KMS-11 (cell line): ENCODE data around the gene OAF.
"Not testable (repeated sequence)": the region's sequence is repeated elsewhere in the genome, so short reads cannot be mapped to it uniquely, and the experiment has no call there.

ENCODE experiments used
- H2AFZ ChIP-seq: fragments of 200-600 bp; sonication (generic); 2 replicates; pipeline ENCODE4 v1.6.1; 2016; ENCODE audit warnings: antibody characterized with exemption, mixed run types, low read depth
- H3K27ac ChIP-seq: fragments of 200-600 bp; sonication (generic); 2 replicates; pipeline ENCODE4 v1.6.1; 2016; ENCODE audit warnings: mild to moderate bottlenecking, mixed run types
- H3K27me3 ChIP-seq: fragments of 200-600 bp; sonication (generic); 2 replicates; pipeline ENCODE4 v1.6.1; 2017; ENCODE audit warnings: mild to moderate bottlenecking, low read depth, mixed run types, moderate library complexity; ENCODE audit not compliant: insufficient read depth
- H3K36me3 ChIP-seq: fragments of 200-600 bp; sonication (generic); 2 replicates; pipeline ENCODE4 v1.6.1; 2017; ENCODE audit warnings: mild to moderate bottlenecking, mixed run types; ENCODE audit not compliant: insufficient read depth
- H3K4me1 ChIP-seq: fragments of 200-600 bp; sonication (generic); 2 replicates; pipeline ENCODE4 v1.6.1; 2016; ENCODE audit warnings: mild to moderate bottlenecking, low read depth, mixed run types; ENCODE audit not compliant: poor library complexity, severe bottlenecking
- H3K4me2 ChIP-seq: fragments of 200-600 bp; sonication (generic); 2 replicates; pipeline ENCODE4 v1.7.0; 2016; ENCODE audit warnings: mild to moderate bottlenecking, mixed run types
- H3K4me3 ChIP-seq: fragments of 200-600 bp; sonication (generic); IDR thresholded peaks from 2 replicates; pipeline ENCODE4 v1.6.1; 2017; ENCODE audit warnings: low read depth, low read length, mixed read lengths; ENCODE audit not compliant: insufficient read depth
- H3K79me2 ChIP-seq: fragments of 200-600 bp; sonication (generic); 2 replicates; pipeline ENCODE4 v1.6.1; 2016; ENCODE audit warnings: low read depth, mixed run types; ENCODE audit not compliant: insufficient read depth
- H3K9ac ChIP-seq: fragments of 200-600 bp; sonication (generic); 2 replicates; pipeline ENCODE4 v1.6.1; 2016; ENCODE audit warnings: mild to moderate bottlenecking, mixed run types
- H4K20me1 ChIP-seq: fragments of 200-600 bp; sonication (generic); 2 replicates; pipeline ENCODE4 v1.6.1; 2016; ENCODE audit warnings: mild to moderate bottlenecking, mixed run types; ENCODE audit not compliant: insufficient read depth
- CTCF ChIP-seq: fragments of 200-600 bp; sonication (generic); conservative IDR thresholded peaks from 2 replicates; pipeline ENCODE4 v1.6.1; 2017; ENCODE audit warnings: low read depth, mild to moderate bottlenecking, antibody characterized with exemption, low read length, moderate library complexity, mixed read lengths

Gene OAF

DNA sequence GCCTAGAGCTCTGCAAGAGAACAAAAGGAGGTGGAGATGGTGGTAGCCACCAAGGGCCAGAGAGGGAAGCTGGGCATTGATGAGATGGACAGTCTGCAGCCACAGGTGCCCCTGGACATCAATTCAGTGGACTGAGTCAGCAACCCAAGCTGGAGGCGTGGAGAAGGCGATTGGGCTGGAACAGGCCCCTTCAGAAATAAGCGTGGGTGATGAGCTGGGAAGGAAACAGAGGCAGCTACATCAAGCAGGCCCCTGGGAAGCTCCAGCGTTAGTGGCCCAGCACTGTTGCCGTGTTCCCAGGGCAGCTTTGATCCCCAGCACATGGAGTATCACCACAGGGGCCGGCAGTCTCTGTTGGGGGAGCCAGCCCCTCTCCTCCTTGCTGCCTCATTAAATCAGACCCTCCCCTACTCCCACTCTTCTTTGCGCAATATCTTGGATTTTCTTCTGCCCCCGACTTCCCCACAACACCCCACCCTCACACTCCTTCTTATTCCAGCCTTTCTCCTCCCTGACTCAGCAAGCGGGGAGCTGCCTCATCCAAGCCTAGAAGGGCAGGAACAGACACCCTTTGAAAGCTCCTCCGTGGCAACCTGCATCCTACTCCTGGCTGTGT lies 31.7 kb upstream of the OAF start:
- Histone ChIP-seq H3K27ac (no peak overlapping the region), H3K4me3 (no peak overlapping the region), H3K36me3 (no peaks in the 10 kb centered on the region), H3K79me2 (no peaks in the 10 kb centered on the region), H3K4me1 (no peaks in the 10 kb centered on the region), H4K20me1 (no peaks in the 10 kb centered on the region), H3K9ac (no peak overlapping the region), H3K4me2 (no peak overlapping the region), H2AFZ (no peak overlapping the region), H3K27me3 (no peaks in the 10 kb centered on the region)
- no peak for TF ChIP-seq CTCF

GRCh38 chr11:120180063-120180462 lies 30.8 kb upstream of the OAF start:
- H4K20me1 ChIP-seq, H3K4me3 ChIP-seq, H3K36me3 ChIP-seq, H3K4me1 ChIP-seq, H3K79me2 ChIP-seq, H3K27ac ChIP-seq, H2AFZ ChIP-seq, H3K9ac ChIP-seq, H3K4me2 ChIP-seq, H3K27me3 ChIP-seq: not testable (repeated sequence)

DNA sequence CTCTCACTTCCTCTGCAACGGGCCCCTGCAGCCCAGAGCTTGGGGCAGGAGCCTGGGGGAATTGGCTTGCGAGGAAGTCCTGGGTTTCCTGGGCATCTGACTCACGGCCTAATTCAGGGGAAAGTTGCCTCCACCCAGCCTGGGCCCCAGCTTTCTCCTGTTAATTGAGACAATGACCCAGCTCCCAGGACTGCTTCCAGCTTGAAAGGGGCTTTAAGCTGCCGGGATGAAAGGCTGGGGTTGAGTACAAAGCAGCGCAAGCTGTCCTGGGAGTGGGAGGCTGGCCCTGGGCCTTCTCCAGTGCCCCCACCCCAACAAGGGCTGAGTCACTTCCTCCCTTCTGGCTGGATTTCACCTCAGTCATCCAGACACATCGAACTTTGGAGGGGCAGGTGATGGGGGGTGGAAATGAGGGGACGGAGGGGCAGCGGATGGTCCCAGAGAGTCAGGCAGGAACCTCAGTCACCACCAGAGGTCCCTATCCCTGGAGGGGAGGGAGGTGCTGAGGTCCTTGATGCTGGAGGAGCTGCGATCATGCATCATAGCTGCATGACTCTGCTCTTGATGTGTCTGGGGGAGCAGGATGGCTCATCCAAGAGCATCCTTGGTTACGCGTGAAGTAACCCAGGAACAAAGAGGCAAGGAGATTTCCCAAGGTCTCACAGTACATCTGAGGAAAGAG lies 30.1 kb upstream of the OAF start:
- H3K27ac ChIP-seq: no peak overlapping the region
- no peak overlapping the region for H2AFZ ChIP-seq
- no peak overlapping the region for H3K9ac ChIP-seq
- H3K4me2 ChIP-seq: no peak overlapping the region
- no peaks in the 10 kb centered on the region for H3K36me3 ChIP-seq
- H3K79me2 ChIP-seq: no peaks in the 10 kb centered on the region
- no peak overlapping the region for H3K4me3 ChIP-seq
- TF ChIP-seq CTCF: no peak
- H4K20me1 ChIP-seq: no peaks in the 10 kb centered on the region
- H3K4me1 ChIP-seq: no peaks in the 10 kb centered on the region
- no peaks in the 10 kb centered on the region for H3K27me3 ChIP-seq

DNA sequence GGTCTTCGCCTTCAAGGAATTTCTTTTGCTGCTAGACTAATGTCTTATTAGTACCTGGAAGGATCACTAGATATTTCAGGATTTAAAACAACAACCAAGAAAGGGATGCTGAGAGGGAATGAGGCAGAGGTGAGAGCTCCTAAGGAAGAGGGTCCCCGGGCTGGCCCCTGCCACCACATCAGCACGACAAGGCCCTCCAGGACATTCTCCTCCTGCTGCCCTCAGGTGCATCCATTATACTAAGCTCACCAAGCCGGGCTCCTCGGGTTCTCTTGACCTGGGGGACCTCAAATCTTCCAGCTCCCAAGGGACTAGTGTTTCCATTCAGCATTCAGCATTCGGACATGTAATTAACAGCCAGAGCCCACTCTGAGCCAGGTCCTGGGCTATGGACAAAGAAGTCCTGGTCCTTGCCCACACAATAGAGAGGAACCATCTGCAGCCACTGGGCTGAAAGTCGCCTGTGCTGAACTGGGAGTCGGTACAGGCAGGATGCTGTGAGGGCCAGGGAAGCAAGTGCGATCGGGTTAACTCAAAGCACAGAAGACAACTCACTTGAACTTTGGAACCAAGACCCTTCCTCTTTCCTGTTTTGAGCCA lies 29.4 kb upstream of the OAF start:
- no peak overlapping the region for H2AFZ ChIP-seq

More for the DNA sequence above, 29.4 kb upstream of the OAF start:
- Histone ChIP-seq H3K36me3 (no peaks in the 10 kb centered on the region), H3K9ac (no peak overlapping the region), H3K4me1 (no peaks in the 10 kb centered on the region), H3K79me2 (no peaks in the 10 kb centered on the region), H4K20me1 (no peaks in the 10 kb centered on the region), H3K27me3 (no peaks in the 10 kb centered on the region), H3K4me2 (no peak overlapping the region), H3K27ac (no peak overlapping the region), H3K4me3 (no peak overlapping the region)
- no peak for TF ChIP-seq CTCF
